DMS153 treated with DMSO at 0.1 percent for 48 hours (cell line): ENCODE measurements around the gene ARHGEF33.
A peak's percentile ranks its signal among the peaks of the same experiment; 100 is the strongest.

Source experiments
- DNase-seq: peaks from one replicate; lab custom pipeline; 2025; ENCODE audit not compliant: unreplicated experiment; lab: John Stamatoyannopoulos, UW

Gene ARHGEF33

GRCh38 chr2:38889575-38889974, at the start of gene ARHGEF33:
ARHGEF33 (plus strand) TSS chr2:38889875; CDS start chr2:38919448, 29,573 bp downstream.
- no peak for DNase-seq

- no peak for DNase-seq
These were observed 39.6 kb upstream of the ARHGEF33 start for GRCh38 chr2:38850045-38850444.

DNA sequence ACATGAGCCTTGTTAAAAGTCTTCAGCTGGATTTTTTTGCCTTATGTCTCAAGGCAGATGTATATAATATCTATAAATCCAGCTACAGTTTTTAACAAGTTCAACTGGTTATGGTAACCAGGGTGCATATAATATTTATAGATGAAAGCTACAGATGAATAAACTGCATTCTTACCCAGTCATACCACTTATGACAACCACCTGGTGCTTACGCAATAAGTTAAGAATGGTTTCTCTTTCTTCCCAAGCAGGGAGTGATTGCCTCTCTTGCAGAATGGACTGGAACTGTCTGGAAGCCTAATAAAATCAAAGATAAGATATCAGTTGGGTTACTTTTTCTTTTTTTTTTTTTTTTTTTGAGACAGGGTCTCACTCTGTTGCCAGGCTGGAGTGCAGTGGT, 33.5 kb upstream of the ARHGEF33 start:
- DNase-seq = no peak

DNA sequence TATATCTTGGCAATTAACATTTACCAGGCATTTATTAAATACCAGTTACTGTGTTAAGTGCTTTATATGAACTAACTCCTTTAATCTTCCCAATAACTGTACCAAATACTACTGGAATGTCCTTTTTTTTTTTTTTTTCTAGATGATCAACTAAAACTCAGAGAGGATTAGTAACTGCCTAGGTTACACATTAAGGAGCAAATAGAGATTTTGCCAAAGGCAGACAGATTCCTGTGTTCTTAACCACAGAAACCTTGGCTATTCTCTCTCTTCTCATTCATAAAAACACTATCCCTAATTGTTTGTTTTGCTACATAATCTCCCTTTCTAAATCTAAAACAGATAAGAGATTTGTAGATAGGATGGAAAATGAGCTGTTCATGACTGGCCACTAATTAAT, 27.2 kb upstream of the ARHGEF33 start:
- no peak for DNase-seq

DNA sequence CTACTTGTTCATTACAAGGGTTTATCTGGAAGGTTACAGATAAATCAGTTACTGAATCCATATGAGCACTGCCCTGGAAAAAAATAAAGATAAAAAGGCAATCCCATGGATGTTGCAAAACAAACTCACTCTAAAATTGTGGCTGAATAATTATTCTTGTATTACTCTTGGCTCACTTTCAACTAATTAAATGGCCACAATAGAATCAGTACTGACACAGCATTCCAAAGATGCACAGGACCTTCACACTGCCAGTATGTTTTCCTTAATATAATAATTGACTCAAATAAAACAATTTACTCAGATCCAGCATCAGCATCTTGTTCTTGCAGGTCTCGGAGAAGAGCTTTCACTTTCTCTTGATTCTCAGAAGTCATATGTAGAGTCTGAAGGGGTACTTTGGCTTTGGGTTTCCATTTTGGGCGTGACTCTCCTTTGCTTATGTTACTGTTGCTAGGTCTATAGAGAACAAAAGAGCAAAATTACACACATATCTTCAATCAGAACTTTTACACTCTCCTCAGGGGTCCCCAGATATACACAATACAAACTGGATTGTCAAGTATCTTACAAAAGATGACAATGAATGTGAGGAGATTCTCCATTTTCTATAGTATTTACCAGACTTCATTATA, 26.5 kb upstream of the ARHGEF33 start:
- DNase-seq = no peak

GRCh38 chr2:38866773-38867443, 22.8 kb upstream of the ARHGEF33 start:
- no peak for DNase-seq

GRCh38 chr2:38871432-38871831, 18.2 kb upstream of the ARHGEF33 start:
- no peak for DNase-seq

- no peak for DNase-seq
These were observed 15.9 kb upstream of the ARHGEF33 start for GRCh38 chr2:38873763-38874162.

GRCh38 chr2:38875227-38875575, 14.5 kb upstream of the ARHGEF33 start:
- no peak for DNase-seq

DNA sequence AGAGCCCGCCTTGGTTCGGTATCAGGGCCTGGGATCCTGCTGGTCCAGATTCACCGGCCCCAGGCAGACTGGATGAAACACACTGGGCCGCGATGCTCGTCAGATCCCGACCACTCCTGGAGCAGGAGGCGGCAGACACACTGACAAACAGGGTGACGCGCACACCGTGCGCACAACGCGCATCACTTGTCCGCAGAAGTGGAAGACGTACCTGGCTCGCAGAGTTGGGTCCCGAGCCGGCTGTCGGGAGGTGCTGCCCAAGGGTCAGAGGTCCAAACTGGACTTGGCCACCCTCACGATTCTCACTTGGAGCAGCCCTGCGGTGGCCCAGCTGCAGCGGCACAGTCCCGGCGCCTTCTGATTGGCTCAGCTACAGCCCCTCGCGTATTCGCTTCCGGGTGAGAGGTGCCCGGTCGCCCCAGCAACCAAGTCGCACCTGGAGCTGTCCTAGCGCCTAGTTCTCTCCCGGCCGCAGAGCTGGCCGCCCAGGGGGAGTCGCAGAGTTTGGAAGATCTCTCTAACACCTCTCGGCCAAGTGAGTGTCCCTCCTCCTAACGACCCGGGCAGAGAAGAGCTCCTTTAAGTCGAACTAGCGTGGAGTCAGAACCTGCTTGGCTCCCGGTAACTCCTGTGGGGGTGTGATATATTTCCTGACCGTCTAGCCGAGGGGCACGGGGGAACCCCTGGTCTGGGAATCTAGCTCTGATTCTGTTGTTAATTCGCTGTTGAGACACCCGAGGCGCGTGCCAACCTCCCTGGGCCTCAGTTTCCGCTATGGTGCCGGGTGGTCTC, 13.9 kb upstream of the ARHGEF33 start, which contains the start of the genes DHX57 and MORN2:
DHX57 (minus strand) TSS at position 359 of the 792 bp plus-strand sequence. CDS start 7,529 bp downstream, outside the sequence.
MORN2 (plus strand) TSS at position 401 of the 792 bp plus-strand sequence.
- peak; percentile 29 for DNase-seq

GRCh38 chr2:38876407-38876806, 13.3 kb upstream of the ARHGEF33 start:
- DNase-seq = no peak

- no peak for DNase-seq
These were observed 3.6 kb upstream of the ARHGEF33 start for GRCh38 chr2:38886063-38886462.

GRCh38 chr2:38887347-38887746, 2.3 kb upstream of the ARHGEF33 start:
- DNase-seq = no peak

- DNase-seq = no peak
These were observed 1.6 kb upstream of the ARHGEF33 start for GRCh38 chr2:38887902-38888554.

GRCh38 chr2:38889045-38889444, 630 bp upstream of the ARHGEF33 start:
- DNase-seq = no peak

DNA sequence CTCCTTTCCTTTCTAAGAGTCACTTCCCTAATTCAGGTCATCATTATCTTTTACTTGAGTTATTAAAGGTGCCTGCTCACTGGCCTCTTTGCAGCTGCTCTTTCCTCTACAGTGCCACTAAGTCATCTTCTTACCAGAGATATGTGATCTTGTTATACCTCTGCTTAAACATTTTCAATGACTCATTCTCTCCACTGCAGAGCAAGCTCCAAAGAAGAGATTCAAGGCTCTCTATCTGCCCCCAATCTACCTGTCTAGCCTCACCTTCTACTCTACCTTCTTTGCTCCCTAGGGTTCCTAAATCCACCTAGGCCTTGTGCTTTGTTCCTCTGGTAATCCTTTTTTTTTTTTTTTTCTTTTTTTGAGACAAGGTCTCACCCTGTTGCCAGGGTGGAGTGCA, 3.1 kb downstream of the ARHGEF33 start:
- no peak for DNase-seq

GRCh38 chr2:38898256-38898655, 8.6 kb downstream of the ARHGEF33 start:
- DNase-seq = no peak

DNA sequence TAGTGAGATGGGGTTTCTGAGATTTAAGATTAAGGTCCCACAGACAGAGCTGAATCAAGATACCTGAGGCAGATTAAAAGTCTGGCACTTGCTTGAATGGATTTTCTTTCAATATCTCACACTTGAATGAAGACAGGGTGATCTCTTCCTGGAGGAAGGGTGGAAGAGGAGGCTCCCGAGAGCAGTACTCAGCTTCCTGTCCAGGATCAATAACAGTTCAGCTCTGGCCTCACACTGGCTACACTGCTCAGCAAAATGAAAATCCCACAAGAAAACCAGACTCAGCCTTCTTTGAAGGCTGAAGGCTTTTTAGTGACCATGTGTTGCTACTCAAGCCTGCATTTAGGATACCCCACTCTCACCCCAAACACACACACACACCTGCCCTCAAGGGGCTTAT, 11.1 kb downstream of the ARHGEF33 start:
- no peak for DNase-seq

DNA sequence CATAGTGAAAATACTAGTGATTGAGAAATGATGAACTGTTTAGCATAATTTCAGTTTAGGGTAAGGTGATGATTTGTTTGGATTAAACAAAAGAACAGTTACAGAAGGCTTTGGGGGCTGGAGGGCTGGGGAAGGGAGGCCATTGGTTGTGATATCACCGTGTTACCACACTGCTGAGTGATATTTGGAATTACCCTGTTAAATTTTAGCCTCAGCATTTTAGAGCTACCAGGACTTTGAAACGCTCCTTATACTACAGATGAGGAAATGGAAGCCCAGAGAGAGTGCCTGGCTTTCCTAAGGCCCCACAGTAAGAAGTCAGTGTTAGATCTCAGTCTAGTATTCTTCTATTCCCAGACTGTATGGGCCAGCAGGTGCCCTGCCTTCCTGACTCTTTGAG, 15.6 kb downstream of the ARHGEF33 start:
- no peak for DNase-seq

DNA sequence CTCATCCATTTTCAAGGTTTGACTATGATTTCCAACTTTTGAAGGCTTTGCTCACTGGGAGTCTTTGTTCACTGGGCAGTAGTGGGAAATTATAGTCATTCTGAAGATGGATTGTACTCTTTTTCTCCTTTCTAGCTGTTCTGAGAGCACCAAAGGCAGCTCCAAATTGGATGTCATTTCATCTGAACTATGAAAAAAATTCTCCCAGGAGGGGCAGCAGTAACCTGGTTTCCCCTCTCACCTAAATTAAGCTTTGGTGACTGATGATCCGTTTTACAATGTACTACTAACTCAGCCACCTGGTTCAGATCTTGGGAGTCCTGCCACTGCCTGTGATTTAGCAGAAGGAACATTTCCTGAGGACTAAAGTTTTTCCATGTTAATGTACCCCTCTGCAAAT, 17.6 kb downstream of the ARHGEF33 start:
- no peak for DNase-seq

GRCh38 chr2:38907743-38908562, 18.3 kb downstream of the ARHGEF33 start:
- DNase-seq = no peak
